ENCODE data around the gene NAV1.
"Not testable (repeated sequence)": the region's sequence is repeated elsewhere in the genome, so short reads cannot be mapped to it uniquely, and the experiment has no call there.

Gene NAV1

GRCh38 chr1:201544710-201545109 is 5.8 kb downstream of the NAV1 start:
- DNase-seq (ENCODE audit: low read depth), result no peak

- no peak for DNase-seq (ENCODE audit: low read depth)
These were observed 7.0 kb downstream of the NAV1 start for GRCh38 chr1:201545851-201546492.

- not testable (repeated sequence) for DNase-seq (ENCODE audit: low read depth)
These were observed 10.6 kb downstream of the NAV1 start for GRCh38 chr1:201549522-201549921.

GRCh38 chr1:201551096-201551495 is 12.2 kb downstream of the NAV1 start:
- no peak for DNase-seq (ENCODE audit: low read depth)

- DNase-seq (ENCODE audit: low read depth), result no peak
These were observed 13.2 kb downstream of the NAV1 start for GRCh38 chr1:201551877-201552731.

GRCh38 chr1:201552941-201553351 is 14.0 kb downstream of the NAV1 start:
- DNase-seq (ENCODE audit: low read depth), result no peak

GRCh38 chr1:201553496-201554189 is 14.7 kb downstream of the NAV1 start:
- DNase-seq (ENCODE audit: low read depth), result no peak

GRCh38 chr1:201554190-201554600 is 15.3 kb downstream of the NAV1 start:
- no peak for DNase-seq (ENCODE audit: low read depth)

GRCh38 chr1:201554789-201555592 is 16.1 kb downstream of the NAV1 start:
- no peak for DNase-seq (ENCODE audit: low read depth)

GRCh38 chr1:201555593-201555945 is 16.6 kb downstream of the NAV1 start:
- DNase-seq (ENCODE audit: low read depth), result no peak

GRCh38 chr1:201556841-201557571 is 18.1 kb downstream of the NAV1 start:
- no peak for DNase-seq (ENCODE audit: low read depth)

GRCh38 chr1:201557572-201557958 is 18.6 kb downstream of the NAV1 start:
- DNase-seq (ENCODE audit: low read depth), result no peak

- peak; percentile 57 for DNase-seq (ENCODE audit: low read depth)
These were observed 20.8 kb downstream of the NAV1 start for GRCh38 chr1:201559679-201560162.

GRCh38 chr1:201560328-201561194 is 21.6 kb downstream of the NAV1 start:
- DNase-seq (ENCODE audit: low read depth), result no peak

GRCh38 chr1:201561195-201561564 is 22.3 kb downstream of the NAV1 start:
- DNase-seq (ENCODE audit: low read depth), result no peak

GRCh38 chr1:201561601-201562000 is 22.7 kb downstream of the NAV1 start:
- DNase-seq (ENCODE audit: low read depth), result no peak

- no peak for DNase-seq (ENCODE audit: low read depth)
These were observed 23.3 kb downstream of the NAV1 start for GRCh38 chr1:201562257-201562656.

- no peak for DNase-seq (ENCODE audit: low read depth)
These were observed 23.9 kb downstream of the NAV1 start for GRCh38 chr1:201562659-201563405.

- no peak for DNase-seq (ENCODE audit: low read depth)
These were observed 24.5 kb downstream of the NAV1 start for GRCh38 chr1:201563406-201563780.

GRCh38 chr1:201563941-201564340 is 25.0 kb downstream of the NAV1 start:
- DNase-seq (ENCODE audit: low read depth), result no peak
